GM12891 (cell line): ENCODE measurements around the gene SCART1.
"Not testable (repeated sequence)": the region's sequence is repeated elsewhere in the genome, so short reads cannot be mapped to it uniquely, and the experiment has no call there.

Experiments used
- DNase-seq: peaks from one replicate; pipeline ENCODE4 v3.0.0; 2011; ENCODE audit warnings: low spot score; ENCODE audit not compliant: insufficient read length
- FAIRE-seq: peaks from 2 replicates; lab custom pipeline; 2011; peaks lifted over from hg19 to GRCh38; lab: Jason Lieb, UNC
- PAX5 ChIP-seq: IDR thresholded peaks from 2 replicates; pipeline ENCODE4 v1.6.1; 2011; ENCODE audit warnings: low read length, moderate library complexity, mild to moderate bottlenecking; ENCODE audit not compliant: insufficient read depth, severe bottlenecking
- POLR2A ChIP-seq: IDR thresholded peaks from 2 replicates; pipeline ENCODE4 v1.6.1; 2011; ENCODE audit warnings: low read depth, low read length, control low read depth
- POLR2AphosphoS5 ChIP-seq: IDR thresholded peaks from 2 replicates; pipeline ENCODE4 v1.6.1; 2011; ENCODE audit warnings: low read depth, low read length, control low read depth
- POU2F2 ChIP-seq: IDR thresholded peaks from 2 replicates; pipeline ENCODE4 v1.6.1; 2011; ENCODE audit warnings: low read depth, mild to moderate bottlenecking, control low read depth, low read length, moderate library complexity
- SPI1 ChIP-seq: IDR thresholded peaks from 2 replicates; pipeline ENCODE4 v1.6.1; 2011; ENCODE audit warnings: low read depth, low read length, control low read depth
- TAF1 ChIP-seq: IDR thresholded peaks from 2 replicates; pipeline ENCODE4 v1.6.1; 2011; ENCODE audit warnings: low read depth, low read length, control low read depth

SCART1 gene

GRCh38 chr10:133419211-133419950 lies 34.4 kb upstream of the SCART1 start:
- no peak for TF ChIP-seq POLR2A
- no peak for TF ChIP-seq SPI1
- FAIRE-seq = no peak
- no peak for DNase-seq

GRCh38 chr10:133420028-133420427 lies 33.7 kb upstream of the SCART1 start:
- no peak for FAIRE-seq
- TF ChIP-seq POLR2AphosphoS5 (no peak), TAF1 (no peak), PAX5 (no peak), SPI1 (no peak), POU2F2 (no peak), POLR2A (no peak; the same call in 1 of the 2 replicates)

GRCh38 chr10:133420579-133420978 lies 33.2 kb upstream of the SCART1 start:
- no peak for FAIRE-seq
- TF ChIP-seq PAX5 (no peak), TAF1 (no peak), POLR2AphosphoS5 (no peak), POU2F2 (no peak), SPI1 (no peak), POLR2A (no peak)
- DNase-seq = no peak

More at GRCh38 chr10:133420028-133420427, 33.7 kb upstream of the SCART1 start:
- DNase-seq = no peak

GRCh38 chr10:133421336-133422222 lies 32.2 kb upstream of the SCART1 start:
- TF ChIP-seq POLR2AphosphoS5 = no peak
- no peak for TF ChIP-seq POU2F2
- TF ChIP-seq TAF1 = no peak
- no peak for TF ChIP-seq PAX5
- no peak; the same call in 1 of the 2 replicates for TF ChIP-seq POLR2A
- no peak for TF ChIP-seq SPI1
- FAIRE-seq = no peak
- DNase-seq = no peak

- TF ChIP-seq POU2F2 = no peak
- TF ChIP-seq TAF1 = no peak
- no peak for TF ChIP-seq SPI1
- TF ChIP-seq POLR2A = no peak
- no peak for TF ChIP-seq PAX5
- no peak for TF ChIP-seq POLR2AphosphoS5
- no peak for FAIRE-seq
- no peak for DNase-seq
Observed at GRCh38 chr10:133422223-133422806, 31.4 kb upstream of the SCART1 start.

GRCh38 chr10:133422807-133423771 lies 30.7 kb upstream of the SCART1 start:
- DNase-seq (no peak), FAIRE-seq (no peak)
- TF ChIP-seq POLR2A (no peak), TAF1 (no peak), POLR2AphosphoS5 (no peak), PAX5 (no peak), SPI1 (no peak), POU2F2 (no peak)

- not testable (repeated sequence) for DNase-seq
- FAIRE-seq = peak; percentile 72
Observed at GRCh38 chr10:133424102-133424501, 29.6 kb upstream of the SCART1 start.

- DNase-seq = not testable (repeated sequence)
- peak; percentile 20 for FAIRE-seq
Observed at GRCh38 chr10:133424601-133425000, 29.1 kb upstream of the SCART1 start, which contains the start of gene SPRN. TSS of gene SPRN (minus strand) at chr10:133424625. CDS start at chr10:133423681, 944 bp downstream.

GRCh38 chr10:133429571-133429970 lies 24.2 kb upstream of the SCART1 start:
- not testable (repeated sequence) for DNase-seq, FAIRE-seq

GRCh38 chr10:133431888-133432613 lies 21.7 kb upstream of the SCART1 start:
- peak; percentile 58 for FAIRE-seq

GRCh38 chr10:133432789-133433188 lies 21.0 kb upstream of the SCART1 start:
- DNase-seq, FAIRE-seq: not testable (repeated sequence)

More at GRCh38 chr10:133431888-133432613, 21.7 kb upstream of the SCART1 start:
- DNase-seq = not testable (repeated sequence)
